ENCODE measurements around the gene IRF2BP2.

DNA sequence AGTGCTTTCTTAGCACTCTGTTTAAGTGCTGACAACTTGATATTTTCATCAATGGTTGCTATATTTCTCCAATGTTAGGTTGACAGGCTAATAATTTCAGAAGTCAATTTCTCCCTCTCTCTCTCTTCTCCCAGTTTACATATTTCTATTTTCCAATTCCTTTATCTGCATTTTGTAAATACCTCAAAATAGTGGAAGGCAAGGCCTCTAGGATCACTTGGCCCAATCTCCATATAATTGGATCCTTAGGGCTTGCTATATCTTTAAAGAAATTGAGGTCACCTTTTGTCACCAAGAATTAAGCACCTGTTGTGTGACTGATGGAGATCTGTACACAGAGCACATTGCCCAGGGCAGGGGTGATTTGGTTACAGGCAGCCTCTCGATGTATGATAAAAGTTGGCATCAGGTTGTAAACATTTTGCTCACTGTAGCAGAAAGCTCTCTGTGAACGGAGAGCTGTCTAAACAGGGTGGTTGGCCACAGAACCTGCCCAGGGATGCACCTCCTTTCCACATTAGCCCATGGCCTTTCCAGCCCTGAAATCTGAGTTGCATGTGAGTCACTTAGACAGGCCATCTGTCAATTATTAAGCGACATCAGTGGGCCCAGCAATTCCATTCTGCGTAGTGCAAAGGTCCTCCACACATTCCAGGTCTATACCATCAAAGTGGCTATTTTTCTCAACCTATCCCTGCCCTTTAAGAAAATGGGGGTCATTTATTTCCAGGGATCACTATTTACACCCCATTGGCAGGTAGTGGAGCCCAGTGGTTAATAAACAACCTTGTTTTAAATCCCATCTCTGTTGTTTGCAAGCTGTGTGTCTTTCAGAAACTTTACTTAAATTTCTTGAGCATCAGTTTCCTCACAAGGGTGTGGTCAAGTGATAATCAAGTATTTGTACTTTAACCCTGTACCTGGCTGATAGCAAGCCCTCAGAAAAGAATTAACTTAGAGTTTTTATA lies 29.1 kb upstream of the IRF2BP2 start:
- TF ChIP-seq EZH2 (IDR thresholded peaks at IDR 0.05; ENCODE audit: low read length, unreplicated experiment) (no peak), EZH2phosphoT487 (IDR thresholded peaks at IDR 0.05; ENCODE audit: borderline replicate concordance, low read length) (no peak)
- TF ChIP-seq, protein P1, sequence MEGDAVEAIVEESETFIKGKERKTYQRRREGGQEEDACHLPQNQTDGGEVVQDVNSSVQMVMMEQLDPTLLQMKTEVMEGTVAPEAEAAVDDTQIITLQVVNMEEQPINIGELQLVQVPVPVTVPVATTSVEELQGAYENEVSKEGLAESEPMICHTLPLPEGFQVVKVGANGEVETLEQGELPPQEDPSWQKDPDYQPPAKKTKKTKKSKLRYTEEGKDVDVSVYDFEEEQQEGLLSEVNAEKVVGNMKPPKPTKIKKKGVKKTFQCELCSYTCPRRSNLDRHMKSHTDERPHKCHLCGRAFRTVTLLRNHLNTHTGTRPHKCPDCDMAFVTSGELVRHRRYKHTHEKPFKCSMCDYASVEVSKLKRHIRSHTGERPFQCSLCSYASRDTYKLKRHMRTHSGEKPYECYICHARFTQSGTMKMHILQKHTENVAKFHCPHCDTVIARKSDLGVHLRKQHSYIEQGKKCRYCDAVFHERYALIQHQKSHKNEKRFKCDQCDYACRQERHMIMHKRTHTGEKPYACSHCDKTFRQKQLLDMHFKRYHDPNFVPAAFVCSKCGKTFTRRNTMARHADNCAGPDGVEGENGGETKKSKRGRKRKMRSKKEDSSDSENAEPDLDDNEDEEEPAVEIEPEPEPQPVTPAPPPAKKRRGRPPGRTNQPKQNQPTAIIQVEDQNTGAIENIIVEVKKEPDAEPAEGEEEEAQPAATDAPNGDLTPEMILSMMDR (conservative IDR thresholded peaks at IDR 0.05; ENCODE audit: low read depth, low read length): no peak

All from PC-3 (cell line).